Measurements from ENCODE around the gene L3MBTL4. TPM values are rescaled to one million over a fixed set of nuclear protein-coding genes. Genes with fewer than 3 reads are reported as not detected.

The L3MBTL4 gene
- total and polyA plus RNA-seq, 9 of the 15 experiments (the other 6 are each of a cell fraction or from before 2014, with no cell fraction given) = not detected

DNA sequence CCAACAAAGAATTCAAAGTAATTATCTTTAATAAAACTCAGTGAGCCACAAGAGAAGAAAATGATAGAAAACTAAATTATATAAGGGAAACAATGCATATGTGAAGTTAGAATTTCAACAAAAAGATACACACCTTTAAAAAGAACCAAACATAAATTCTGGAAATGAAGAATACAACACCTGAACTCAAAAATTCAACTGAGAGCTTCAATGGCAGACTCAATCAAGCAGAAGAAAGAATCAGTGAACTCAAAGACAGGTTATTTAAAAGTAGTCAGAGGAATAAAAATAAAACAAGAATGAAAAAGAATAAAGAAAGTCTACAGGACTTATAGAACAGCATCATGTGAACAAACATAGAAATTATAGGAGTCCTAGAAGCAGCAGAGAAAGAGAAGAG lies 73.4 kb downstream of the L3MBTL4 start:
- FAIRE-seq (no peak), DNase-seq (ENCODE audit: extremely low read depth in 1 of 4, low spot score in 3 of 4) (no peak), ATAC-seq (no peak)
- Histone ChIP-seq H3K4me3 (no peak overlapping the region), H4K20me1 (replicated peaks; ENCODE audit: control insufficient read depth, insufficient read depth, low read length) (no peaks in the 10 kb centered on the region), H3K79me2 (ENCODE audit: control insufficient read depth, insufficient read depth, low read length) (no peaks in the 10 kb centered on the region), H3K27ac (ENCODE audit: extremely low read depth, low read depth, low read length) (no peak overlapping the region), H3K36me3 (ENCODE audit: control insufficient read depth, insufficient read depth, low read length) (no peaks in the 10 kb centered on the region), H3K4me1 (replicated peaks in 1 of 2; ENCODE audit: control insufficient read depth in 2 of 2, insufficient read depth in 2 of 2, low read length in 2 of 2) (no peaks in the 10 kb centered on the region), H3K4me2 (ENCODE audit: insufficient read depth, low read length) (no peak overlapping the region), H3K9me1 (ENCODE audit: control insufficient read depth, insufficient read depth, low read length) (no peaks in the 10 kb centered on the region), H3K9me3 (replicated peaks; ENCODE audit: control insufficient read depth, insufficient read depth, low read depth, low read length) (no peaks in the 10 kb centered on the region; the same call in none of the 2 replicates), H3K27me3 (ENCODE audit: control insufficient read depth in 2 of 2, insufficient read depth in 2 of 2, low read length in 2 of 2) (no peaks in the 10 kb centered on the region), H3K9ac (ENCODE audit: insufficient read depth in 1 of 2, low read depth in 2 of 2, low read length in 2 of 2) (no peak overlapping the region), H2AFZ (ENCODE audit: low read depth, low read length) (no peak overlapping the region)
- intact Hi-C loops (cut with micrococcal nuclease) = no loop called here
- ChIA-PET CTCF (ENCODE audit: low intra/inter-chr PET ratio) (no interaction called here), POLR2A (no interaction called here)
- in situ Hi-C loops (cut with MboI) = no loop called here
- no TSS peak for BruUV-seq (replicated peaks)
- TF ChIP-seq ZNF589 (CRISPR knock-in tag; IDR thresholded peaks at IDR 0.05; ENCODE audit: low read depth) = no peak
- TF ChIP-seq, protein P1, sequence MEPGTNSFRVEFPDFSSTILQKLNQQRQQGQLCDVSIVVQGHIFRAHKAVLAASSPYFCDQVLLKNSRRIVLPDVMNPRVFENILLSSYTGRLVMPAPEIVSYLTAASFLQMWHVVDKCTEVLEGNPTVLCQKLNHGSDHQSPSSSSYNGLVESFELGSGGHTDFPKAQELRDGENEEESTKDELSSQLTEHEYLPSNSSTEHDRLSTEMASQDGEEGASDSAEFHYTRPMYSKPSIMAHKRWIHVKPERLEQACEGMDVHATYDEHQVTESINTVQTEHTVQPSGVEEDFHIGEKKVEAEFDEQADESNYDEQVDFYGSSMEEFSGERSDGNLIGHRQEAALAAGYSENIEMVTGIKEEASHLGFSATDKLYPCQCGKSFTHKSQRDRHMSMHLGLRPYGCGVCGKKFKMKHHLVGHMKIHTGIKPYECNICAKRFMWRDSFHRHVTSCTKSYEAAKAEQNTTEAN (CRISPR knock-in tag; IDR thresholded peaks at IDR 0.05) = no peak
- no peak for TF ChIP-seq ZNF785 (CRISPR knock-in tag; IDR thresholded peaks at IDR 0.05)
- no peak for TF ChIP-seq XRCC5 (IDR thresholded peaks at IDR 0.05; ENCODE audit: low read depth, low read length)
- TF ChIP-seq NR2F6 (CRISPR knock-in tag; IDR thresholded peaks at IDR 0.05) = no peak
- TF ChIP-seq XRCC4 (IDR thresholded peaks at IDR 0.05; ENCODE audit: extremely low read depth, insufficient read depth, insufficient read length) = no peak
- TF ChIP-seq ZNF124 (CRISPR knock-in tag; IDR thresholded peaks at IDR 0.05) = no peak
- no peak for TF ChIP-seq POU5F1 (IDR thresholded peaks at IDR 0.05; ENCODE audit: borderline replicate concordance, low read depth, low read length, partially characterized antibody)
- no peak for TF ChIP-seq ZFX (CRISPR knock-in tag; IDR thresholded peaks at IDR 0.05)
- no peak for TF ChIP-seq TRIM28 (IDR thresholded peaks at IDR 0.05)
- TF ChIP-seq MEIS2 (IDR thresholded peaks at IDR 0.05; ENCODE audit: partially characterized antibody) = no peak
- TF ChIP-seq ASH1L (IDR thresholded peaks at IDR 0.05; ENCODE audit: borderline replicate concordance, low read depth, partially characterized antibody) = no peak
- TF ChIP-seq, protein P2, sequence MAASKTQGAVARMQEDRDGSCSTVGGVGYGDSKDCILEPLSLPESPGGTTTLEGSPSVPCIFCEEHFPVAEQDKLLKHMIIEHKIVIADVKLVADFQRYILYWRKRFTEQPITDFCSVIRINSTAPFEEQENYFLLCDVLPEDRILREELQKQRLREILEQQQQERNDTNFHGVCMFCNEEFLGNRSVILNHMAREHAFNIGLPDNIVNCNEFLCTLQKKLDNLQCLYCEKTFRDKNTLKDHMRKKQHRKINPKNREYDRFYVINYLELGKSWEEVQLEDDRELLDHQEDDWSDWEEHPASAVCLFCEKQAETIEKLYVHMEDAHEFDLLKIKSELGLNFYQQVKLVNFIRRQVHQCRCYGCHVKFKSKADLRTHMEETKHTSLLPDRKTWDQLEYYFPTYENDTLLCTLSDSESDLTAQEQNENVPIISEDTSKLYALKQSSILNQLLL (CRISPR knock-in tag; IDR thresholded peaks at IDR 0.05; ENCODE audit: borderline replicate concordance) = no peak

Data from K562 (cell line).